CD4-positive, alpha-beta T cell treated with Interleukin-4 for 4 hours (primary cell): Measurements from ENCODE around the gene ZNF319.
A peak's percentile ranks its signal among the peaks of the same experiment; 100 is the strongest.
"Not testable (repeated sequence)": the region's sequence is repeated elsewhere in the genome, so short reads cannot be mapped to it uniquely, and the experiment has no call there.

Source experiments
- DNase-seq: peaks from one replicate; pipeline ENCODE4 v3.0.0-alpha.2; 2020

The ZNF319 gene

GRCh38 chr16:58020628-58021521 is 20.4 kb upstream of the ZNF319 start:
- peak; percentile 59 for DNase-seq

- no peak for DNase-seq
These were observed 19.5 kb upstream of the ZNF319 start for GRCh38 chr16:58019866-58020538.

- DNase-seq: no peak
These were observed 18.3 kb upstream of the ZNF319 start for GRCh38 chr16:58018803-58019202.

- DNase-seq: no peak
These were observed 16.5 kb upstream of the ZNF319 start for GRCh38 chr16:58016840-58017446.

GRCh38 chr16:58013201-58013956 is 12.9 kb upstream of the ZNF319 start:
- no peak for DNase-seq

GRCh38 chr16:58012481-58012880 is 12.0 kb upstream of the ZNF319 start:
- no peak for DNase-seq

- no peak for DNase-seq
These were observed 11.2 kb upstream of the ZNF319 start for GRCh38 chr16:58011652-58012051.

- no peak for DNase-seq
These were observed 10.4 kb upstream of the ZNF319 start for GRCh38 chr16:58010886-58011285.

GRCh38 chr16:58009856-58010416 is 9.5 kb upstream of the ZNF319 start:
- no peak for DNase-seq

GRCh38 chr16:58004736-58005135 is 4.3 kb upstream of the ZNF319 start:
- not testable (repeated sequence) for DNase-seq

GRCh38 chr16:58002936-58003335 is 2.5 kb upstream of the ZNF319 start:
- no peak for DNase-seq

- DNase-seq: no peak
These were observed 1.9 kb upstream of the ZNF319 start for GRCh38 chr16:58002416-58002800.

GRCh38 chr16:58001781-58002415 is 1.4 kb upstream of the ZNF319 start:
- DNase-seq: no peak

GRCh38 chr16:58000706-58001676 is 519 bp upstream of the ZNF319 start, which contains the start of gene USB1:
Gene USB1 (plus strand): TSS chr16:58001407. CDS start chr16:58001484, 77 bp downstream.
- DNase-seq: peak; percentile 78

GRCh38 chr16:57999366-57999970 is 1.0 kb downstream of the ZNF319 start:
- DNase-seq: peak; percentile 39

- peak; percentile 7 for DNase-seq
These were observed 1.5 kb downstream of the ZNF319 start for GRCh38 chr16:57998992-57999365.

GRCh38 chr16:57998486-57998885 is 2.0 kb downstream of the ZNF319 start:
- DNase-seq: peak; percentile 71

GRCh38 chr16:57997528-57998265 is 2.8 kb downstream of the ZNF319 start:
- DNase-seq: no peak

- DNase-seq: no peak
These were observed 3.3 kb downstream of the ZNF319 start for GRCh38 chr16:57997176-57997527.
